Measurements from ENCODE around the gene TRIOBP. TPM values are rescaled to one million over a fixed set of nuclear protein-coding genes. Genes with fewer than 3 reads are reported as not detected.

Gene TRIOBP
- total and polyA plus RNA-seq, 2 of the 13 experiments (the other 11 are each of a cell fraction or from before 2014, with no cell fraction given): 6.1 to 15.4 TPM

DNA sequence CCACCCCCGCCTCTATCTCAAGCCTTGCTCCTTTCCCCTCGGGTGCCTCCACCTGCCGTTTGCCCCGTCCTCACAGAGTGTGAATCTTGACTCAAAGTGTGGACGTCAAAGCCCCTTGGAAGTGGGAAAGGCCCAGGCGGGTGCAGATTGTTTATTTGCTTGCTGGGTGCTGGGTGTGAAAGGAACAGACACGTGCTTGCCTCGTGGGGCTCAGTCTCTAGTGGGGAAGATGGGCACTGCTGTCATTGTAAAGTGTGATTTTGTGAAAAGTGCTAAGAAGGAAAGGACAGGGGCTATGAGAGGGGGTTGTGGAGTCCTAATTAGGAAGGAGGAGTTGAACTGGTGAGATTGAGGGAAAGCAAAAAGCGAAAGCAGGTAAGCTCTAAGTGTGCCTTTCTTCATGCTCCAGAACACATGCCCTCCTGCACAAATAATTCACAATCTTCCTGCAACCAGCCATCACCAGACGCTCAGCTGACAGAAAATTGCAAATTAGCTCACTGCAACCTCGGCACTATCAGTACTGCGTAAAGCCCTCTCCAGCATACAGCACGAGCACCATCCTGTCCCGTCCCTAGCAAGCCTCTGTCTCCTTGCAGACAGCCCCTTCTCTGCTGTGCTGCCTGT, 101.1 kb downstream of the TRIOBP start (continued):
- TF ChIP-seq ARNTL (CRISPR knock-in tag; IDR thresholded peaks at IDR 0.05) (no peak), CENPX (CRISPR knock-in tag; IDR thresholded peaks at IDR 0.05) (no peak), ZNF781 (CRISPR knock-in tag; IDR thresholded peaks at IDR 0.05; ENCODE audit: borderline replicate concordance, not compliant biosample characterization) (no peak), ZNF251 (CRISPR knock-in tag; IDR thresholded peaks at IDR 0.05) (no peak), BHLHE40 (IDR thresholded peaks at IDR 0.05; ENCODE audit: low read length) (0 out of 2 replicates have a peak, but pooled peaks have one; percentile 31), KLF6 (CRISPR knock-in tag; IDR thresholded peaks at IDR 0.05) (0 out of 2 replicates have a peak, but pooled peaks have one; percentile 57), ZIK1 (CRISPR knock-in tag; IDR thresholded peaks at IDR 0.05; ENCODE audit: borderline replicate concordance, low read depth) (no peak), MAZ (IDR thresholded peaks at IDR 0.05; ENCODE audit: borderline replicate concordance, low read depth, low read length) (no peak), MAZ (CRISPR knock-in tag; IDR thresholded peaks at IDR 0.05; ENCODE audit: low read depth) (no peak), KLF12 (CRISPR knock-in tag; IDR thresholded peaks at IDR 0.05; ENCODE audit: borderline replicate concordance) (no peak), EZH2 (conservative IDR thresholded peaks at IDR 0.05; ENCODE audit: low read depth, low read length) (no peak), ZNF260 (CRISPR knock-in tag; IDR thresholded peaks at IDR 0.05; ENCODE audit: borderline replicate concordance, low read depth) (no peak), RBM22 (optimal IDR thresholded peaks at IDR 0.05; ENCODE audit: low read length) (no peak), JUNB (CRISPR knock-in tag; IDR thresholded peaks at IDR 0.05; ENCODE audit: borderline replicate concordance) (no peak), POLR2G (IDR thresholded peaks at IDR 0.05; ENCODE audit: low read depth, low read length) (no peak), PREB (CRISPR knock-in tag; IDR thresholded peaks at IDR 0.05) (no peak), ZNF75D (CRISPR knock-in tag; IDR thresholded peaks at IDR 0.05; ENCODE audit: borderline replicate concordance) (no peak), ZNF7 (CRISPR knock-in tag; IDR thresholded peaks at IDR 0.05) (no peak), PHF8 (CRISPR knock-in tag; IDR thresholded peaks at IDR 0.05) (no peak), MLX (CRISPR knock-in tag; IDR thresholded peaks at IDR 0.05) (peak; percentile 41; the same call in 1 of the 2 replicates), ZNF331 (CRISPR knock-in tag; IDR thresholded peaks at IDR 0.05) (no peak), RFXAP (CRISPR knock-in tag; IDR thresholded peaks at IDR 0.05; ENCODE audit: borderline replicate concordance) (no peak), SALL1 (CRISPR knock-in tag; IDR thresholded peaks at IDR 0.05) (peak; percentile 34; the same call in 1 of the 2 replicates), NFE2L2 (IDR thresholded peaks at IDR 0.05; ENCODE audit: low read length) (no peak), MXI1 (IDR thresholded peaks at IDR 0.05; ENCODE audit: borderline replicate concordance, low read depth, low read length) (no peak), ZNF354B (CRISPR knock-in tag; IDR thresholded peaks at IDR 0.05) (no peak), ERF (CRISPR knock-in tag; IDR thresholded peaks at IDR 0.05) (no peak)
- TF ChIP-seq, protein P1, sequence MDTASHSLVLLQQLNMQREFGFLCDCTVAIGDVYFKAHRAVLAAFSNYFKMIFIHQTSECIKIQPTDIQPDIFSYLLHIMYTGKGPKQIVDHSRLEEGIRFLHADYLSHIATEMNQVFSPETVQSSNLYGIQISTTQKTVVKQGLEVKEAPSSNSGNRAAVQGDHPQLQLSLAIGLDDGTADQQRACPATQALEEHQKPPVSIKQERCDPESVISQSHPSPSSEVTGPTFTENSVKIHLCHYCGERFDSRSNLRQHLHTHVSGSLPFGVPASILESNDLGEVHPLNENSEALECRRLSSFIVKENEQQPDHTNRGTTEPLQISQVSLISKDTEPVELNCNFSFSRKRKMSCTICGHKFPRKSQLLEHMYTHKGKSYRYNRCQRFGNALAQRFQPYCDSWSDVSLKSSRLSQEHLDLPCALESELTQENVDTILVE (CRISPR knock-in tag; IDR thresholded peaks at IDR 0.05): no peak
